Gastroesophageal sphincter (tissue), 4 donors: Measurements from ENCODE around the gene LGALS3BP. TPM values are rescaled to one million over a fixed set of nuclear protein-coding genes. Genes with fewer than 3 reads are reported as not detected.

Source experiments
- ATAC-seq: fragments of 150-250 bp; one replicate; pipeline ENCODE4 v1.9.1; 2016; ENCODE audit warnings: mild to moderate bottlenecking, moderate library complexity
- H3K27ac ChIP-seq, 4 donors: fragments of 200-600 bp; sonication (generic) in 3 of 4; 1 replicate in 3 of 4; 2 replicates in 1 of 4; pipeline ENCODE4 v1.5.1; 2016 to 2019
- H3K27me3 ChIP-seq: fragments of 200-600 bp; sonication (generic); one replicate; pipeline ENCODE4 v1.5.1; 2019
- H3K36me3 ChIP-seq, 2 donors: fragments of 200-600 bp; sonication (generic); one replicate each; pipeline ENCODE4 v1.5.1; 2019; ENCODE audit warnings: control low read depth in 1 of 2
- H3K4me1 ChIP-seq, 3 donors: fragments of 200-600 bp; sonication (generic); 1 replicate in 2 of 3; 2 replicates in 1 of 3; pipeline ENCODE4 v1.5.1; 2016 to 2019; ENCODE audit warnings: control low read depth in 2 of 3
- H3K4me3 ChIP-seq, 2 donors: fragments of 200-600 bp; sonication (generic); one replicate each; pipeline ENCODE4 v1.5.1; 2019; ENCODE audit warnings: mild to moderate bottlenecking in 1 of 2, moderate library complexity in 1 of 2
- H3K9me3 ChIP-seq, 3 donors: fragments of 200-600 bp; sonication (generic); one replicate each; pipeline ENCODE4 v1.5.1; 2017 to 2019; ENCODE audit warnings: control low read depth in 2 of 3
- CTCF ChIP-seq, 4 experiments: fragments of 200-600 bp in 2 of 4; fragments of 450-650 bp in 2 of 4; sonication (generic) in 1 of 4; IDR thresholded peaks; one replicate each; pipeline ENCODE4 v1.5.1; 2017 to 2019; ENCODE audit warnings: antibody characterized with exemption in 4 of 4, mild to moderate bottlenecking in 2 of 4, moderate library complexity in 2 of 4
- EP300 ChIP-seq: sonication (generic); formaldehyde crosslinking; IDR thresholded peaks from one replicate; pipeline ENCODE4 v1.6.1; 2017; ENCODE audit warnings: antibody characterized with exemption, mild to moderate bottlenecking
- POLR2A ChIP-seq, 2 donors: fragments of 450-650 bp; IDR thresholded peaks; one replicate each; pipeline ENCODE4 v1.6.1; 2017; ENCODE audit warnings: antibody characterized with exemption in 2 of 2, mild to moderate bottlenecking in 2 of 2, moderate library complexity in 1 of 2
- POLR2AphosphoS5 ChIP-seq: sonication (generic); formaldehyde crosslinking; IDR thresholded peaks from one replicate; pipeline ENCODE4 v1.6.1; 2017; ENCODE audit warnings: antibody characterized with exemption
- WGBS, 2 donors: methylation state at CpG; one replicate each; pipeline ENCODE4 v1.1.5; 2018; ENCODE audit warnings: low coverage in 1 of 2; 5-methylcytosine and 5-hydroxymethylcytosine counted together
- total RNA-seq, 4 donors: library from RNA; depleted of rRNA; stranded (reverse); fragments of >200 nt; gene quantifications; one replicate each; pipeline ENCODE4 v1.1.0, GENCODE V29; 2016

LGALS3BP gene
- total RNA-seq, 4 donors from 2014 or later, result 101 to 260 (median 166) TPM

- no peaks in the 10 kb centered on the region for H3K27me3 ChIP-seq
- ATAC-seq, result no peak
- peak overlapping the region in 3 of 4 donors; percentile 43 to 82 (median 79) for H3K27ac ChIP-seq
- H3K4me1 ChIP-seq, result peaks cover 0 to 68% (median 36%) of the 10 kb centered on the region in 3 donors
- TF ChIP-seq CTCF (IDR thresholded peaks at IDR 0.05) (no peak), POLR2A (IDR thresholded peaks at IDR 0.05) (no peak), POLR2AphosphoS5 (no peak), EP300 (no peak)
- WGBS, 2 donors, result 73% methylated on average over 4 of the region's 15 CpGs; no CpG with 5 or more reads in 1 of the 2 donors
- H3K9me3 ChIP-seq, result no peaks in the 10 kb centered on the region
- peaks cover 0 to 45% of the 10 kb centered on the region in 2 donors for H3K36me3 ChIP-seq
- no peak overlapping the region for H3K4me3 ChIP-seq
Observed at GRCh38 chr17:78972507-78973105, 7.1 kb downstream of the LGALS3BP start.

- peak overlapping the region in 3 of 4 donors; percentile 38 to 79 (median 43) for H3K27ac ChIP-seq
- WGBS, 2 donors, result 77 to 80% methylated on average over 4 to 5 of the region's 22 CpGs
- peaks cover 0 to 61% (median 29%) of the 10 kb centered on the region in 3 donors for H3K4me1 ChIP-seq
- no peak for TF ChIP-seq POLR2A (IDR thresholded peaks at IDR 0.05)
- TF ChIP-seq EP300, result no peak
- no peak for TF ChIP-seq CTCF (IDR thresholded peaks at IDR 0.05)
- no peak for TF ChIP-seq POLR2AphosphoS5
- H3K9me3 ChIP-seq, result no peaks in the 10 kb centered on the region
- no peak for ATAC-seq
- no peak overlapping the region for H3K4me3 ChIP-seq
- peaks cover 0 to 52% of the 10 kb centered on the region in 2 donors for H3K36me3 ChIP-seq
- no peaks in the 10 kb centered on the region for H3K27me3 ChIP-seq
Observed at GRCh38 chr17:78971756-78972506, 7.8 kb downstream of the LGALS3BP start.

- H3K9me3 ChIP-seq, result no peaks in the 10 kb centered on the region
- 20 to 48% methylated on average over 10 to 13 of the region's 33 CpGs for WGBS, 2 donors
- H3K4me3 ChIP-seq, result no peak overlapping the region
- H3K4me1 ChIP-seq, result peaks cover 0 to 53% (median 23%) of the 10 kb centered on the region in 3 donors
- peak; percentile 31 for ATAC-seq
- peaks cover 0 to 56% of the 10 kb centered on the region in 2 donors for H3K36me3 ChIP-seq
- no peaks in the 10 kb centered on the region for H3K27me3 ChIP-seq
- TF ChIP-seq CTCF (IDR thresholded peaks at IDR 0.05) (peak in 3 of 4 experiments; percentile 90 to 93 (median 92)), POLR2A (IDR thresholded peaks at IDR 0.05) (no peak), POLR2AphosphoS5 (no peak)
- peak overlapping the region in 3 of 4 donors; percentile 38 to 79 (median 43) for H3K27ac ChIP-seq
Observed at GRCh38 chr17:78970834-78971755, 8.6 kb downstream of the LGALS3BP start.

GRCh38 chr17:78969865-78970264 lies 9.9 kb downstream of the LGALS3BP start:
- H3K27me3 ChIP-seq, result no peaks in the 10 kb centered on the region
- H3K9me3 ChIP-seq, result no peaks in the 10 kb centered on the region
- no peak overlapping the region for H3K4me3 ChIP-seq
- H3K4me1 ChIP-seq, result peaks cover 0 to 41% (median 18%) of the 10 kb centered on the region in 3 donors
- ATAC-seq, result no peak
- peaks cover 0 to 56% of the 10 kb centered on the region in 2 donors for H3K36me3 ChIP-seq
- H3K27ac ChIP-seq, result no peak overlapping the region
- TF ChIP-seq POLR2AphosphoS5, result no peak
- WGBS, 2 donors, result no CpG with 5 or more reads among the region's 9 CpGs
